GM10847 (cell line): ENCODE data around the gene PIK3R6.

Source experiments
- POLR2A ChIP-seq: IDR thresholded peaks from 2 replicates; pipeline ENCODE4 v1.6.1; 2011; ENCODE audit not compliant: insufficient read length; ENCODE audit errors: extremely low read depth

PIK3R6 gene

GRCh38 chr17:8884336-8884990, 17.0 kb upstream of the PIK3R6 start:
- TF ChIP-seq POLR2A, result no peak

- TF ChIP-seq POLR2A, result no peak
Measured at GRCh38 chr17:8883353-8883752, 15.9 kb upstream of the PIK3R6 start.

GRCh38 chr17:8881606-8882005, 14.1 kb upstream of the PIK3R6 start:
- no peak for TF ChIP-seq POLR2A

- TF ChIP-seq POLR2A, result no peak
Measured at GRCh38 chr17:8880466-8880865, 13.0 kb upstream of the PIK3R6 start.

DNA sequence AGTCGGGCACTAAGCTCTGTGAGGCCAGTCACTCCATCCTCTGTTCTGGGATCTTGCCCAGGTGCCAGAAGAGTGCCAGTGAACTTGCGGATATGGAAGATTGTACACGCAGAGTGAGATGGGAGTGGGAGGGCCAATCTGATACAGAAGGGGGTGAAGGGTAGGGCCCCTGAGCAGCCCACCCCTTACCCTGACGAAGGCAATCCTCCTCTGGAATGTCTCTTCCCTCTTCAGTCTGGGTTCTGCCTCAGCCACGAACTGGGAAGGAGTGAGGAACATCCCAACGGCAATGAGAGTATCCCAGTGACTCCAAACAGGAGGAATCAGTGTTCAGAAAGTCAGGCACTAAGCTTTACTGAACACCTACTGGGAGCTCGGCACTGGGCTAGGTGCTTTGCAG, 11.9 kb upstream of the PIK3R6 start:
- no peak for TF ChIP-seq POLR2A

DNA sequence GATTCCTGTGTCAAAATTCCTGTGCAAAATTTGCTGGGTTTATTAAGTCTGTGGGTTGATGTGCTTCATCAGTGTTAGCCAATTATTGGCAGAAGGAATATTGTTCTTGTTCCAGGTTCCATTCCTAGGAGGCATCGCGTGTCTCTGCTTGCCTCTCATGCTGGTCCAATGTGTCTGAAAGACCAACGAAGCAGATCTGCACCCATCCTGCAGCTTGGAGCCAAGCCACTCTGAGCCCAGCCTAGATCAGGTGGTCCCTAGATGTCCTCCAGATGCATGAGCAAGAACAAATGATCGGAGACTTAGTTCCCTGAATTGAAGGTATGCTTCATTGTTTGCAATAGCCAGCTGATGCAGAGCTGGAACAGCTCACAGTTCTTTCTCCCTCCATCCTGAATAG, 10.5 kb upstream of the PIK3R6 start:
- no peak for TF ChIP-seq POLR2A

GRCh38 chr17:8875957-8876356, 8.5 kb upstream of the PIK3R6 start:
- no peak for TF ChIP-seq POLR2A

DNA sequence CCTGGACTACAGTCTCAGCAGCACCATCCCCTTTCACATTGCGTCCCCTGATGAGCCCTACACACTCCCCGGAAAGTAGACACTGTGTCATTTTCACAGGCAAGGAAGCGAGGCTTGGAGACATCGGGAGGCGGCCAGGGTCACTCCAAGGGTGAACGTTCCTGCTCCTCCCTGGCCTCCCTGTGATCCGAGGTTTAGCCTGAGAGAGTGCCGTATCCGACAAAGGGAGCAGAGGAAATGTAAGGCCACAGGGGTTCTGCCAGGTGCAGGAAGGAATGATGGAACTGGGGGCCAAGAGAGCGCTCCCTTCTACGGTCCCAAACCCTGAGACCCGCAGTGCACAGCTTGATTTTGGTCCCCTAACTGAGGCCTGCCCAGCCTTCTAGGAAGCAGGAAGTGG, 8.0 kb upstream of the PIK3R6 start:
- TF ChIP-seq POLR2A, result no peak

DNA sequence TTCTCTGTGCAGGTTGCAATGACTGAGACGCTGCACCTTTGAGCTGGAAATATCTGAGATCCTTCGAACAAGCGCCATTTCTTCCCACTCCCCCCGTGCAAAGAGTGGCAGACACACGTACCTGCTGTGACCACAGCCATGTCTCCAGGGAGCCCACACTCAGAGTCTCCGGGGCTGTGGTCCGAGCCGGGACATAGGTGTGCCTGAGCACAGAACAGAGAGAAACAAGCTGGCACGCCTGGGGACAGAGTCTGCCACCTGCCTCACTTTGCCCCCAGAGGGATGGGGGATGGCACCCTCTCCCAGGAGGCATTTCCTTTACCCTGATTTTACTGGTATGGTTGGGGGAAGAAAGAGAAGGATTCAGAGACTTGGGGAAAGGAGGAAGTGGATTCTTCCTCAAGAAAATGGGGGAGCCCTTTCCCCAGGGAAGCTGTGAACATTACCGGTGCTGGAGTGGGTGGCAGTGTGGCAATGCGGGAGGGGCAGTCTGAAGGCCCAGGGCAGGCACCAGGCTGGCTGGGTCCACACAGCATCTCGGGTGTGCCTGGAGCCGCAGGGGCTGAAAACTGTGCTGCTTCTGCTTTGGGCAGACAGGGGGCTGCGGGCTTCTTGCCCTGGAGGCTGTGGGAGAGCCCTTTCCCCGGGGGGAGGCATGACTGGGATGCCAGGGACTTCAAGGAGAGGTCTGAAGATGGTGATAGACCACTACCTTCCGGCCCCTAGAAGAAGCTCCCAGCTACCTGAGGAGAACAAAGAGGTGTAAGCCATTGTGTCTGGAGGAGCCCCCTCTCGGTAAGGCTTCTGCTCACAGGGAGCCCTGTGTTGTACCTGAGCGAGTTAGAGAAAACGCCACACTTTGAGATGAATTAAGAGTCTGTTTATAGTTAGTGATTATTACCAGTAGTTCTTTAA, 6.6 kb upstream of the PIK3R6 start:
- TF ChIP-seq POLR2A, result no peak

GRCh38 chr17:8872705-8873435, 5.4 kb upstream of the PIK3R6 start:
- TF ChIP-seq POLR2A, result no peak

DNA sequence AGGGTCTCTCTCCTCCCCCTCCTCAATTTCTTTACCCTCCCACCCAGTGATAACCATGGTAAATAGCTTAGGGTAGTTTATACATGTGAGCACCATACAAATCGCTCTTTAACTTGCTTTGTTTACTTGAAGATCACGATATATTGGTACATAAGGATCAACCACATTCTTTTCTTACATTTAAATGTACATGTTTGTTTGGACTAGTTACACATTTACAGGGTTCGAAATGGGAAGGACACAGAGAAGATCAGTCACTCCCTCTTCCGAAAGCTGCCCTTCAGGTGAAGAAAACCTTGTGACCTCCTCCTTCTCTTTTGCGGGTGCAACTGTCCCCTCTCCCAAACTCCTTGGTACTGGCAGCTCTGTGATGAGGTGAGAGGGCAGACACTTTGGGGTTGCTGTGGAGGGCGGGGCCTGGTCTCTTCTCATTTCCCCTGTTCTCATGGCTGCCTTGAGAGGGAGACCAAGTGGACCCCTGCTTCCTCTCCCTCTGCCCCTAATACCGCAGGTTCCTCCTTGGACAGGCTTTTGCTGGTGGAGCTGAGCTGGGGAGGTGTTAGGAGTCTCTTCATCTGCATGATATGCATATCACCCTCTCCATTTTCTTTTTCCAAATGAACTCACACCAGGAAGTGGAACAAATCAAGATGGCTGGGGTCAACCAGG, 4.7 kb upstream of the PIK3R6 start:
- no peak for TF ChIP-seq POLR2A

DNA sequence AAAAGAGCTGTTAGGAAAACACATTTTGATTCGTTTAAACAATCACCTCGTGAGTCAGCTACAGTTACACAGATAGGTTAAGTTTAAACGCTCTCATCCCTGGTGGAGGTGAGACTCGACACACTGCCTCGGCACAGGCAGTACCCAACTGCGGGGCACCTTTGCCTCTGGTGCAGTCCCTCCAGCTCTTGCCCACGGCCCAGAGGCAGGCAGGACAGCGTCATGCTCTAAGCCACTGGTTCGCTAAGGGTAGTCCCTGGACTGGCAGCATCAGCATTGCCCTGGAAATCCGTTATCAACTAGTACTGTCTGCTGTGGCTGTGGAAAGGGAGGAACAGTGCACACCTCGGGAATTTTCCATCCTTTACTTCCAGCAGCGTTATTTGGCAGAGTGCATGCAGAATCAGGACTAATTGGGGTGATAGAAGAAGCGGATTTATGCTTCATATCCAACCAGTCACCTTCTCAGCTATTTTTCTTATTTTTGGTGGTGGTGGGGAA, 3.7 kb upstream of the PIK3R6 start:
- TF ChIP-seq POLR2A, result no peak

DNA sequence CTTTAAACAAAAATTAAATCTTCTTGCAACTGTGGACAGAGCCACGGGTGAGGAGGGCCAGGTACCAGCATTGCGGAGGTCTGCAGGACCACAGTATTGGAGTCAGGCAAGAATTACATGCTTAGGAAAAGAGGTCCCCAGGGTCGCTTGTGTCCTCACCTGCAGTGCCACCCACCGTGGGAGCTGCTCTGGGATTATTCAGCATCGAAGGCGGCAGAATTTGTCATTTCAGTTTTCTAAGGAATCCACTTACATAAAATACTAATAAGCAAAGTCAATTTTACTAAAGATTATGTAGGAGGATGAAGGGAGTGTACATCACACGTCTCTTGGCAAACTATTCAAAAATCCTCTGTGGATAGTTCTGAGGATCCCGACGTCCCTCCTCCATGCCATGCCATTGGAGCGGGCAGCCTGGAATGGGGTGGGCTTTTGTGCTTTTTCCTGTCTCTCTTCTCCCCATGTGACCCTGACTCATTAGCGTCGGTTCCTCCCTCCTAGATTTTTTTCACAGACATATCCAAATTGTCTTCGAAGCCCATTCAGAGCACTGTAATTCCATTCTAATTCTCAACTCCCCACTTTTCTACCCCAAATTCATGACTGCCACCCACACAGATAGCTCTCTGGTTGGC, 3.0 kb upstream of the PIK3R6 start:
- no peak for TF ChIP-seq POLR2A

DNA sequence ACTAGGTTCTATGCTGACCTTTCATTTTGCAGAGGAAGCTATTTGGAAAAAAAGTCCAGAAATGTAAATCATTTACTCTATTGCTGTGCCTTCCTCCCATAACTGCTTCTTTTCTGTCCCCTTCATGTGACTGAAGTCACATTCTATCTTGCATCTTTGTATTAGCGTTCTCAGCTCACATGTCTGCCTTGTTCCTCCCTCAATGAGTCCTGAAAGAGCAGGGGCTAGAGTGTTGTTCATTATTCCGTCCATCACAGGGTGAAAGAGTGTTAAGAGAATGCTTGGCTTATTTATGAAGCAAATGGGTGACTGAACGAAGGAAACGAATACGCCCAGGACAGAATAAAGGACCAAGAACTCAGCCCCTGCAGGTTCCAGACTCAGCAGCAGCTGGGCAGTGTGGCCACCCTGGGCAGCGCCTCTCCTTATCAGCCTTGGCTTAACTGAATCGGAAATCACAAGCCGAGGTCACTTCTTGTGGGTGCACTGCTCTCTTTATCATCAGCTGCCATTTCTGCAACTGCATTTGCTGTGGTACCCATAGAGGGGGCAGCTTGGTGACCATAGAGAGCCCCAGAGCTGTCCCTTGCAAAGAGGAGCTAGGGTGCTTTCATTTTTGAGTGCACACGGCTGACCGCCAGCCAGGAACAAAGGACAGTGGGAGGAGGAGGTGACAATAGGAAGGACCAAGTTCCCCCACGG, 1.8 kb upstream of the PIK3R6 start:
- no peak for TF ChIP-seq POLR2A
